Caki2 (cell line): ENCODE results near the gene TOMM7. TPM values are rescaled to one million over a fixed set of nuclear protein-coding genes. Genes with fewer than 3 reads are reported as not detected.
A peak's percentile ranks its signal among the peaks of the same experiment; 100 is the strongest.
"Not testable (repeated sequence)": the region's sequence is repeated elsewhere in the genome, so short reads cannot be mapped to it uniquely, and the experiment has no call there.

Experiments
- DNase-seq: peaks from one replicate; pipeline ENCODE4 v3.0.0-alpha.2; 2015; ENCODE audit warnings: low read depth
- in situ Hi-C: cut with HindIII; loops from 2 replicates; pipeline ENCODE4 v1.10.0; 2016; ENCODE audit warnings: low sequenced_read_pairs, low pct_unique_long_range_greater_than_20kb, mixed read lengths
- total RNA-seq: library from RNA; depleted of rRNA; stranded (reverse); fragments of >200 nt; shearing (Covaris generic); gene quantifications from 2 replicates; pipeline ENCODE4 v1.2.3, GENCODE V29; 2014; ENCODE audit warnings: low replicate concordance

Gene TOMM7
- total RNA-seq, 1 experiment from 2014 or later: 160 TPM

DNA sequence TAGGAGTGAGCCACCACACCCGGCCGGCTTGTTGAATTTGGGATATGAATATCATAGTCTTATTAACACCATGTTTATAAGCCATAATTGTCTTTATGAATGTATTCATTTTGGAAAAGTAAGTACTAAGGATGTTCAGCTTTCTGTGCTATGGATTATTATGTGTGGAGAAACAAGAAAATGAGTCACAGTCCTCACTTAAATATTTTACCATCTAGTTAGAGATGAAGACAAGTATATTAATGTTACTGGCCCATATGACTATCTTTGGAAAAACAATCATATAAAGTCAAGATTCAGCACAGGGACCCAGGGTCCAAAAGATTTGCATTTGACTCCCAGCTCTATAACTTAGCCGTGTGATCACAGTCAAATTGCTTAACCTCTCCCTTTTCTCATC lies 9.8 kb upstream of the TOMM7 start:
- in situ Hi-C loops: no loop called here
- no peak for DNase-seq

- DNase-seq: no peak
- in situ Hi-C loops: no loop called here
Observed at GRCh38 chr7:22831602-22832305, 9.1 kb upstream of the TOMM7 start.

DNA sequence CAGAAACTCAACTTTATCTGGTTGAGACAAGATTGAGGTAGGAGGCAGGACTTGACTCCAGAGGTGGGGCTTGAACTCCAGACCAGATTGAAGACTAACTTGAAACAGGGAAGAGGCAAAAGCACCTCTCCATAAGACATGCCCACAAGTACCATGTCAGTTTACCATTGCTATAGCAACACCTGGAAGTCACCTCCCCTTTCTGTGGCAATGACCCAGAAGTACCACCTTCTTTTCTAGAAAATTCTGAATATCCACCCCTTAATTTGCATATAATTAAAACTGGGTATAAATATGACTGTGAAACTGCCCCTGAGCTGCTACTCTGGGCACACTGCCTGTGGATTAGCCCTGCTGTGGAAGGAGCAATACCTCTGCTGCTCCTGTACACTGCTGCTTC lies 4.9 kb upstream of the TOMM7 start:
- DNase-seq: no peak
- in situ Hi-C loops: no loop called here

- in situ Hi-C loops: no loop called here
- no peak for DNase-seq
Observed at GRCh38 chr7:22826593-22826992, 3.9 kb upstream of the TOMM7 start.

GRCh38 chr7:22824760-22825159 lies 2.1 kb upstream of the TOMM7 start:
- DNase-seq: no peak
- in situ Hi-C loops: no loop called here

DNA sequence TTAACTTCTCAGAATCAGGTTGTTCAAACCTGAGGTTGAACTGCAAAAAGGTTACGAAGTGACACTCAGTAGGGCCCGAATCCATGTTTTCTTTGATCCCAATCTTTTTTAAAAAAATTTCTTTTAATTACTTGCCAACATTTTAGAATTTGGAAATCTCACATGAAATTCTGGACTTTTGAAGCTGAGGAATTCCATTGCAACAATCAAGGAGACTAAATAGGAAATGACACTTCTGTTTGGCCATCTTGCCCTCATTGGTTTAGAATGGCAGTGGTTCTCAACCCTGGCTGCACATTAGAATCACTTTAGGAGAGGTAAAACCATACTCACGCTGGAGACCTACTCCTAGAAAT lies 471 bp upstream of the TOMM7 start:
- DNase-seq: no peak
- in situ Hi-C loops: no loop called here

DNA sequence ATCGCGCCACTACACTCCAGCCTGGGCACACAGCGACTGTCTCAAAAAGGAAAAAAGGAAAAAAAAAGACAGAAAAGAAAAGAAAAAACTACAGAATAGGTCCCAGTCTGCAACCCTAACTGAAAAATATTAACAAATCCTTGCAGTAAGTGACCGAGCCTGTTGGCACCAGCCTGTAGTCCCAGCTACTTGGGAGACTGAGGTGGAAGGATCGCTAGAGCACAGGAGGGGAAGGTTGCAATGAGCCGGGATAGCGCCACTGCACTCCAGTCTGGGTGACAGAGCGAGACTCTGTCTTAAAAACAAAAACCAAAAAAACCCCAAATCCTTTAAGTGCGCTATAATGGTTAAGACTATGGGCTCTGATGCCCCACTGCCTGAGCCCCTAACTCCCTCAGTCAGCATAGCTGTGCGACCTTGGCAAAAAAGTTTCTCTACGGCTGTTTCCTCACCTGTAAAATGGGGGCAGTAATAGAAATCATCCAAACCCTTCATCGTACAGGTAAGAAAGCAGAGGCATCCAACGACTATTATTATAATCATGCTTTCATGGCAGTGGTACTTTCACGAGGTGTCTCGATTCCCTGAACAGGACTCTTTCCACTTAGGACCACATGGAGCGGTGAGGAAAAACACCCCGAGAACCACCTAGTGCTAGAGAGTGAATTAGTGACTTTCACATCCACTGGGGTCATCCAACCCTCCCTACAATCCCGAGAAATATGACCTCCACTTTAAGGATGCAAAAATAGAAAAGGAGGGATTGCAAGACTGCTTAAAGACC lies 755 bp downstream of the TOMM7 start:
- in situ Hi-C loops: no loop called here
- peak; percentile 16 for DNase-seq

DNA sequence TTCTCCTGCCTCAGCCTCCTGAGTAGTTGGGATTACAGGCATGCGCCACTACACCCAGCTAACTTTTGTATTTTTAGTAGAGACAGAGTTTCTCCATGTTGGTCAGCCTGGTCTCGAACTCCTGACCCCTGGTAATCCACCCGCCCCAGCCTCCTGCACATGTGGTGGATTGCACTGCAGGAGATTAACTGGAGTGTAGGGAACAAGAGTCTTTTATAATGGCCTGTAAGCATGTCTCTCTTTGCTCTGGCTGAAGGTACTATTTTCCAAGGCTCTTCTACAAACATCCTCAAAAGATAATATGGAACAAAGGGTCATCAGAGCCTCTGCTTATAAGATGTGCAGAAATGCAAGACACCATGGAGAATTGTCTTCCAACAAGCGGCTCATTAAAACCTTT lies 3.2 kb downstream of the TOMM7 start:
- in situ Hi-C loops: no loop called here
- DNase-seq: no peak

DNA sequence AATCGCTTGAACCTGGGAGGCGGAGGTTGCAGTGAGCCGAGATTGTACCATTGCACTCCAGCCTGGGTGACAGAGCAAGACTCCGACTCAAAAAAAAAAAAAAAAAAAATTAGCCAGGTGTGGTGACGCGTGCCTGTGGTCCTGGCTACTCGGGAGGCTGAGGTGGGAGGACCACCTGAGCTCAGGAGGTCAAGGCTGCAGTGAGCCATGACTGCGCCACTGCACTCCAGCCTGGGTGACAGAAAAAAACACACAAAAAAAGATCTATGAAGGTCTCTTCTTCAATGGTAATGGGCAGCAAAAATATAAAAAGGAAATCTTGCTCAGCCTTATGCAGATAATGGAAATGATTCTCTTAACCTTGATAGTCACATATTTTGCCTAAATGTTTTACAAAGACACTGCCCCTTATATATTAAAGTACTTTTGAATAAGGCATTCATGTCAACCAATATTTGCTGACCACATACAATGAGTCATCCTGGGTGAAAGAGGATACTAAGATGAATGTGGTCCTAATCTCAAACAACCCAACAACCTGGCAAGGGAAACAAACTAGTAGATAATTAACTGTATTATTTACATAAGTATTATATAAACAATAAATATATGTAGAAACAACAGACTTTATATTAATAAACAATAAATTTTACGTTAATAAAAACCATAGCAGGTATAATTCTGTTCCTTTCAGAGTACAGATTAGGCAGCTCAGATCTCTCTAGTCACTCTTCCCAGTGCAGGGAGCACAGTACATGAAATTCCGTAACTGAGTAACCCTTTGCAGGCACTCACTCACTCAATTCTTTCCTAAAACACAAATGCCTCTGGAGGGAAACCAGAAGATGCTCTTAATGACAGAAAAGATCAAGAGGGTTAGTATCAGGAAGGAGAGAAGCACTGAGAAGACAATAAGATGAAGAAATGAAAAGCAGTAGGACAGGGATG lies 8.1 kb downstream of the TOMM7 start:
- DNase-seq: peak; percentile 13
- in situ Hi-C loops: no loop called here

- in situ Hi-C loops: no loop called here
- no peak for DNase-seq
Observed at GRCh38 chr7:22812353-22812752, 10.3 kb downstream of the TOMM7 start.

DNA sequence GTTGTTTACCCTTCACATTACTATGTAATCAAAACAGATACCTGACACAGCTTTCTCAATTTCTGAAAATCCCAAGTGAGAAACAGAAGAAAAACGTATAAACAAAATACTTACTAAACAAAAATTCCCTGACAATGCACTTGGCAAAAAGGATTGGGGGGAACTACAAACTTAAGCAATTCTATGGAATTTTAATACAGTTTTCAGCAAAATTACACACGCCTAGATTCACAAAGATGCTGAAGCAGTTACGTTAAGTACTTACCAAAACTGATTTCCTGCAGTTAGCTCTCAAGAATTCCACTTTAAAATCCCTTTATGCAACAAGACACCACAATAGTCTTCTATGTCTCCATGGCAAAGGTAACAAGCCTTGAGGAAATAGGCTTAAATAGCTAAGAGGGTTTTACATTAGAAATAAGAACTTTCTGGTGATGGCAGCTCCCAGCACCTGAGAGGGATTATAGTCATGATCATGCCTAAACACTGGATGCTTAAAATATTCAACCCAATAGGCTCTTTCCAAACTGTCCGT lies 10.8 kb downstream of the TOMM7 start:
- in situ Hi-C loops: no loop called here
- no peak for DNase-seq

- no peak for DNase-seq
- in situ Hi-C loops: no loop called here
Observed at GRCh38 chr7:22810843-22811242, 11.8 kb downstream of the TOMM7 start.

GRCh38 chr7:22809902-22810642 lies 12.6 kb downstream of the TOMM7 start:
- no peak for DNase-seq
- in situ Hi-C loops: no loop called here

DNA sequence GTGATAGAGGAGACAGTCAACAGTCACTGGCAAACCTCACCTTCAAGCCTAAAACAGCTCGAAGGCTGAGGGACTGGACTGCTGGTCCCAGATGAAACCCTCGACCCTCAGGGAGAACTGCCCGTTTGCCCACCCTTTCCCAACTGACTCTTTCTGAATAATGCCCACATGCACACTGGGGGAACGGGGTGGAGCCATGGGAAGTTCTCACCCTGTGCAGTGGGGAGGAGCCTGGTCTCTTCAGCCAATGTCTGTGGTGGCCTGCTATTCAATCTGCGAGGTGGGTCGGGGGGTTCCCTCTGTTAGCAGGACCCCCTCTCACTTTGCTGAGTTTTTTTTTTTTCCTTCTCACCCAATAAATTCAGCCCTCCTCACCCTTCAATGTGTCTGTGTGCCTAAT lies 14.5 kb downstream of the TOMM7 start:
- in situ Hi-C loops: no loop called here
- no peak for DNase-seq

GRCh38 chr7:22806752-22807151 lies 15.9 kb downstream of the TOMM7 start:
- in situ Hi-C loops: no loop called here
- DNase-seq: no peak

GRCh38 chr7:22805227-22805626 lies 17.4 kb downstream of the TOMM7 start:
- in situ Hi-C loops: no loop called here
- DNase-seq: no peak

- in situ Hi-C loops, DNase-seq: not testable (repeated sequence)
Observed at GRCh38 chr7:22802831-22803230, 19.8 kb downstream of the TOMM7 start.

DNA sequence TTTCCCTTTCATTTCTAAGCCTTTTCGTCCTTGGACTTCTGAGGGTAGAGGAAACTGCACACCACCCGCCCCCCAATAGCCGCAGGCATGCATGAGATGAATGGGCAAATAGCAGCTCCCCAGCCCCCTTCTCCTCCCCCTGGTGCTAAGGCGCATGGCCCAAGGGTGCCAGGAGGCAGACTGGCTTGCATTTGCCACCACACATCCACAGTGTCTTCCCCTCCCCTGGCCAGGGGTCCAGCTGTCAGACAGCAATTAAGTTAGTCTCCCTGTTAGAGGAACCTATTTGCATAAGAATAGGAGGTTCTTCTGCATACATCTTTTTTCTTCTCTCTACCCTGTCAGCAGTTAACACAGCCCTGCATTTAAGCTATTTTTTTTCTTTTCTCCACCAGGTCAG lies 20.2 kb downstream of the TOMM7 start:
- in situ Hi-C loops: no loop called here
- DNase-seq: no peak
